Lower leg skin (tissue), 3 donors: ENCODE measurements around the gene SIL1.
"Not testable (repeated sequence)": the region's sequence is repeated elsewhere in the genome, so short reads cannot be mapped to it uniquely, and the experiment has no call there.

Experiments used
- CTCF ChIP-seq, 3 donors: fragments of 450-650 bp; IDR thresholded peaks; one replicate each; pipeline ENCODE4 v1.5.1; 2016; ENCODE audit warnings: antibody characterized with exemption in 3 of 3, mild to moderate bottlenecking in 3 of 3, moderate library complexity in 2 of 3
- POLR2A ChIP-seq, 2 donors: fragments of 450-650 bp; IDR thresholded peaks; one replicate each; pipeline ENCODE4 v1.6.1; 2016 to 2017; ENCODE audit warnings: antibody characterized with exemption in 2 of 2, mild to moderate bottlenecking in 1 of 2, moderate library complexity in 1 of 2

- not testable (repeated sequence) for TF ChIP-seq POLR2A, CTCF (IDR thresholded peaks at IDR 0.05)
These were observed 124.2 kb downstream of the SIL1 start for GRCh38 chr5:139073956-139074355.
